ENCODE results near the gene TBPL1.

Gene TBPL1

GRCh38 chr6:134034961-134035822 lies 82.2 kb downstream of the TBPL1 start:
- no peak overlapping the region for H3K4me3 ChIP-seq (ENCODE audit: low read depth, low read length)

- no peak overlapping the region for H3K4me3 ChIP-seq (ENCODE audit: low read depth, low read length)
These were observed 82.8 kb downstream of the TBPL1 start for GRCh38 chr6:134035823-134036296.

GRCh38 chr6:134039116-134039515 lies 86.1 kb downstream of the TBPL1 start:
- H3K4me3 ChIP-seq (ENCODE audit: low read depth, low read length), result no peak overlapping the region
